Endothelial cell of umbilical vein (primary cell): ENCODE data around the gene PYGO2. TPM values are rescaled to one million over a fixed set of nuclear protein-coding genes. Genes with fewer than 3 reads are reported as not detected.

Source experiments
- BruUV-seq: library from RNA; stranded (reverse); fragments of 400-500 nt; replicated peaks from 2 replicates; lab custom pipeline; 2021; lab: Mats Ljungman, UMichigan
- CTCF ChIA-PET: fragments of 300-600, 350-600 bp; sonication (Branson Sonifier 250); formaldehyde crosslinking; loops from one replicate; lab custom pipeline; 2021; ENCODE audit warnings: antibody characterized with exemption, inconsistent platforms; lab: Charles Lee
- POLR2A ChIA-PET: fragments of 300-600, 350-600 bp; sonication (Branson Sonifier 250); formaldehyde crosslinking; loops from one replicate; lab custom pipeline; 2021; ENCODE audit warnings: antibody characterized with exemption, inconsistent platforms; lab: Charles Lee
- DNase-seq: peaks from one replicate; pipeline ENCODE4 v3.0.0-alpha.2; 2011; ENCODE audit warnings: low read depth, low spot score
- FAIRE-seq: peaks from 2 replicates; lab custom pipeline; 2011; peaks lifted over from hg19 to GRCh38; lab: Jason Lieb, UNC
- H2AFZ ChIP-seq: 2 replicates; pipeline ENCODE4 v1.6.0; 2012; ENCODE audit warnings: low read depth, low read length, control low read depth, inconsistent platforms
- H3K27ac ChIP-seq: 2 replicates; pipeline ENCODE4 v1.5.1; 2011; ENCODE audit warnings: low read depth, mild to moderate bottlenecking, control low read depth, low read length, moderate library complexity; ENCODE audit not compliant: insufficient read depth
- H3K27me3 ChIP-seq, 2 experiments: 2 replicates each; pipeline versions ENCODE4 v1.6.0 to v1.6.1; 2011; ENCODE audit warnings: low read length in 2 of 2, mixed read lengths in 1 of 2; ENCODE audit not compliant: control insufficient read depth in 2 of 2, insufficient read depth in 2 of 2
- H3K36me3 ChIP-seq, 2 experiments: 2 replicates in 1 of 2; 3 replicates in 1 of 2; pipeline ENCODE4 v1.5.1; 2011; ENCODE audit warnings: low read length in 2 of 2, mild to moderate bottlenecking in 1 of 2, moderate library complexity in 1 of 2; ENCODE audit not compliant: control insufficient read depth in 2 of 2, insufficient read depth in 2 of 2; ENCODE audit errors: extremely low read depth in 1 of 2
- H3K4me1 ChIP-seq: 3 replicates; pipeline ENCODE4 v1.5.1; 2011; ENCODE audit warnings: mild to moderate bottlenecking, low read length; ENCODE audit not compliant: control insufficient read depth, insufficient read depth; ENCODE audit errors: extremely low read depth
- H3K4me2 ChIP-seq: 2 replicates; pipeline ENCODE4 v1.6.1; 2011; ENCODE audit warnings: low read length, control low read depth, mixed read lengths; ENCODE audit not compliant: insufficient read depth
- H3K4me3 ChIP-seq, 3 experiments: fragments of 200-600 bp in 1 of 3; sonication (generic), shearing (Covaris generic) in 1 of 3; replicated peaks in 1 of 3; 2 replicates each; pipeline ENCODE4 v1.5.1; 2011 to 2016; ENCODE audit warnings: control low read depth in 3 of 3, low read length in 3 of 3, mild to moderate bottlenecking in 2 of 3, inconsistent platforms in 1 of 3, low read depth in 1 of 3, moderate library complexity in 1 of 3; ENCODE audit not compliant: insufficient read depth in 1 of 3
- H3K79me2 ChIP-seq: 2 replicates; pipeline ENCODE4 v1.6.0; 2012; ENCODE audit warnings: low read length, inconsistent platforms; ENCODE audit not compliant: control insufficient read depth, insufficient read depth
- H3K9ac ChIP-seq: replicated peaks from 2 replicates; pipeline ENCODE3; 2011; ENCODE audit warnings: low read length, control low read depth; ENCODE audit not compliant: insufficient read depth; ENCODE audit errors: extremely low read depth
- H3K9me1 ChIP-seq: replicated peaks from 3 replicates; pipeline ENCODE4 v1.6.0; 2011; ENCODE audit warnings: mild to moderate bottlenecking, low read length; ENCODE audit not compliant: control insufficient read depth, insufficient read depth; ENCODE audit errors: extremely low read depth
- H3K9me3 ChIP-seq: replicated peaks from 2 replicates; pipeline ENCODE4 v1.5.1; 2012; ENCODE audit warnings: low read length, inconsistent platforms; ENCODE audit not compliant: control insufficient read depth, insufficient read depth
- H4K20me1 ChIP-seq: replicated peaks from 2 replicates; pipeline ENCODE3; 2011; ENCODE audit warnings: mild to moderate bottlenecking, low read length; ENCODE audit not compliant: control insufficient read depth, insufficient read depth; ENCODE audit errors: extremely low read depth
- FOS ChIP-seq: IDR thresholded peaks from 2 replicates; pipeline ENCODE4 v1.6.1; 2011; ENCODE audit warnings: mild to moderate bottlenecking, low read length, moderate library complexity, borderline replicate concordance; ENCODE audit not compliant: insufficient read depth
- GATA2 ChIP-seq: IDR thresholded peaks from 2 replicates; pipeline ENCODE4 v1.7.0; 2011; ENCODE audit warnings: low read depth, mild to moderate bottlenecking, moderate library complexity, mixed read lengths, low read length; ENCODE audit not compliant: insufficient read length, insufficient read depth
- MAX ChIP-seq: IDR thresholded peaks from 2 replicates; pipeline ENCODE4 v1.6.1; 2011; ENCODE audit not compliant: insufficient read depth, insufficient read length
- MYC ChIP-seq: IDR thresholded peaks from one replicate; pipeline ENCODE4 v1.6.1; 2011; ENCODE audit warnings: mild to moderate bottlenecking, low read depth, low read length
- POLR2A ChIP-seq: IDR thresholded peaks from 2 replicates; pipeline ENCODE4 v1.6.1; 2012; ENCODE audit warnings: low read depth, mild to moderate bottlenecking, control low read depth, low read length
- POLR2AphosphoS5 ChIP-seq: IDR thresholded peaks from 2 replicates; pipeline ENCODE4 v1.6.1; 2012; ENCODE audit warnings: low read depth, mild to moderate bottlenecking, control low read depth, low read length, moderate library complexity; ENCODE audit not compliant: insufficient read depth
- dilution Hi-C: fragments of 300-500 bp; cut with MboI; formaldehyde crosslinking; loops from one replicate; pipeline ENCODE4 v1.15.0; 2019; ENCODE audit warnings: low sequenced_read_pairs; ENCODE audit not compliant: extremely low pct_ligation_motif_present
- intact Hi-C: fragments of 100-400 bp; cut with micrococcal nuclease; formaldehyde crosslinking; loops from one replicate; pipeline ENCODE4 v1.10.0; 2022
- polyA plus RNA-seq, 4 experiments: library from polyadenylated mRNA; depleted of rRNA in 3 of 4; stranded (reverse) in 3 of 4; unstranded in 1 of 4; fragments of >200 nt; gene quantifications; 2 replicates each; pipeline versions ENCODE4 v1.2.1 to v1.2.3, GENCODE V29; 2011 to 2012; ENCODE audit warnings: missing spikeins in 1 of 4
- total RNA-seq: library from RNA; stranded (reverse); gene quantifications from 2 replicates; pipeline ENCODE4 v1.2.3, GENCODE V29; 2021
- TF ChIP-seq, protein P1 (sequence below), 2 donors: IDR thresholded peaks; 1 replicate in 1 of 2; 2 replicates in 1 of 2; pipeline ENCODE4 v1.5.1; 2011; ENCODE audit warnings: low read length in 2 of 2, mild to moderate bottlenecking in 2 of 2, moderate library complexity in 2 of 2, control low read depth in 1 of 2, inconsistent platforms in 1 of 2, low read depth in 1 of 2; ENCODE audit not compliant: insufficient read depth in 1 of 2; ENCODE audit errors: extremely low read depth in 1 of 2

The PYGO2 gene
- total and polyA plus RNA-seq, 2 donors (not counting 3 experiments of a cell fraction or from before 2014, with no cell fraction given) = 19.3 to 21.5 TPM

GRCh38 chr1:154948079-154948478, 13.5 kb downstream of the PYGO2 start:
- dilution Hi-C loops = no loop called here

More at GRCh38 chr1:154948079-154948478, 13.5 kb downstream of the PYGO2 start:
- no peaks in the 10 kb centered on the region for H3K9me3 ChIP-seq
- no peaks in the 10 kb centered on the region for H3K9me1 ChIP-seq
- intact Hi-C loops = no loop called here
- no peak overlapping the region for H3K4me3 ChIP-seq
- ChIA-PET POLR2A (no interaction called here), CTCF (interaction anchor here (1.1 kb wide), 1 partner anchor 69 kb away, joined by 6 read pairs; no protein-coding TSS in a partner anchor)
- H4K20me1 ChIP-seq = no peaks in the 10 kb centered on the region
- TF ChIP-seq GATA2 (no peak), MAX (no peak), MYC (no peak), POLR2AphosphoS5 (no peak), POLR2A (no peak), FOS (no peak)
- TF ChIP-seq, protein P1, sequence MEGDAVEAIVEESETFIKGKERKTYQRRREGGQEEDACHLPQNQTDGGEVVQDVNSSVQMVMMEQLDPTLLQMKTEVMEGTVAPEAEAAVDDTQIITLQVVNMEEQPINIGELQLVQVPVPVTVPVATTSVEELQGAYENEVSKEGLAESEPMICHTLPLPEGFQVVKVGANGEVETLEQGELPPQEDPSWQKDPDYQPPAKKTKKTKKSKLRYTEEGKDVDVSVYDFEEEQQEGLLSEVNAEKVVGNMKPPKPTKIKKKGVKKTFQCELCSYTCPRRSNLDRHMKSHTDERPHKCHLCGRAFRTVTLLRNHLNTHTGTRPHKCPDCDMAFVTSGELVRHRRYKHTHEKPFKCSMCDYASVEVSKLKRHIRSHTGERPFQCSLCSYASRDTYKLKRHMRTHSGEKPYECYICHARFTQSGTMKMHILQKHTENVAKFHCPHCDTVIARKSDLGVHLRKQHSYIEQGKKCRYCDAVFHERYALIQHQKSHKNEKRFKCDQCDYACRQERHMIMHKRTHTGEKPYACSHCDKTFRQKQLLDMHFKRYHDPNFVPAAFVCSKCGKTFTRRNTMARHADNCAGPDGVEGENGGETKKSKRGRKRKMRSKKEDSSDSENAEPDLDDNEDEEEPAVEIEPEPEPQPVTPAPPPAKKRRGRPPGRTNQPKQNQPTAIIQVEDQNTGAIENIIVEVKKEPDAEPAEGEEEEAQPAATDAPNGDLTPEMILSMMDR (IDR thresholded peaks at IDR 0.05; ENCODE audit: extremely low read depth in 1 of 2, insufficient read depth in 1 of 2, low read depth in 1 of 2, low read length in 2 of 2) = no peak
- no peak overlapping the region for H3K27ac ChIP-seq
- H3K4me1 ChIP-seq = no peaks in the 10 kb centered on the region
- peaks cover 0 to 35% of the 10 kb centered on the region in 2 experiments for H3K36me3 ChIP-seq
- no peak overlapping the region for H3K4me2 ChIP-seq
- no peaks in the 10 kb centered on the region for H3K79me2 ChIP-seq
- DNase-seq (no peak), FAIRE-seq (no peak)
- no peak overlapping the region for H2AFZ ChIP-seq
- BruUV-seq = no TSS peak
- H3K27me3 ChIP-seq = no peaks in the 10 kb centered on the region
- H3K9ac ChIP-seq = no peak overlapping the region
